ENCODE measurements around the gene SLC31A1.
A peak's percentile ranks its signal among the peaks of the same experiment; 100 is the strongest.

Gene SLC31A1

DNA sequence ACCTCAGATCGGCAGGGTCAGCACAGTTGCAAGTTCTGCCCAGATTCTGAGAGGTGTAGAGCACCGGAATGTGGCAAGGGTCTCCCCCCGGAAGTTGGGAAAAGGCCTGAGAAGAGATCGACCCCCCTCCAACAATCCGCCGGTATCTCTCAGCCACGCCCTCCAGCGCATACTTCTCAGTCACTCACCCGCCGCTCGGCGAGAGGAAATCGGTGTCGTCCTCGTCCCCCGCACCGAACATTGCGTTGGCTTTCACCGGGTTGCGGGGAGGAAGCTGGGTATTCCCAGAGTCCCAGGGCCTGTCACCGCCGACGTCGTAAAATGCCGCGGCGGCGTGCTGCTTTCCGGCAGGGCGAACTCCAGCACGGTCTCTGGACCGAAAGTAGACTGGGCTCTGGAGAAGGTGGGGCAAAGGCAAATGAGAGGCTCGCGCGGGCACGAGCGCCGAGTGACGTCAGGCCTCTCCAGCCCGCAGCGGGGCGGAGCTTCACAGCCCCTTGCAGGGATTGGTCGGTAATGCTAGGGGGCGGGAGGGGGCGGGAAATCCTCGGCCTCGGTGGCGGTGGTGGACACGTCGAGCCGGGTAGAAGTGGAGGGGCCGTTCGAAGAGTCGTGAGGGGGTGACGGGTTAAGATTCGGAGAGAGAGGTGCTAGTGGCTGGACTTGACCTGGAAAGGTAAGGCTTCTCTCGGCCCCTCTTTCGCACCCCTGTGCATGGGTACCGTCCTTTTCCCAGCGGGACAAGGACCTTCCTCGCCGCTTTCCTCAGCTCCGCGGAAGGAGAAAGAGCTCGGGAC lies at the start of gene SLC31A1, which contains the start of gene FKBP15:
TSS of gene SLC31A1 (plus strand) at position 542 of the 797 bp plus-strand sequence. CDS start 34,605 bp downstream, outside the sequence.
TSS of gene FKBP15 (minus strand) at position 275 of the 797 bp plus-strand sequence. CDS start at position 241, 34 bp downstream.
- DNase-seq = peak; percentile 98 to 99

DNA sequence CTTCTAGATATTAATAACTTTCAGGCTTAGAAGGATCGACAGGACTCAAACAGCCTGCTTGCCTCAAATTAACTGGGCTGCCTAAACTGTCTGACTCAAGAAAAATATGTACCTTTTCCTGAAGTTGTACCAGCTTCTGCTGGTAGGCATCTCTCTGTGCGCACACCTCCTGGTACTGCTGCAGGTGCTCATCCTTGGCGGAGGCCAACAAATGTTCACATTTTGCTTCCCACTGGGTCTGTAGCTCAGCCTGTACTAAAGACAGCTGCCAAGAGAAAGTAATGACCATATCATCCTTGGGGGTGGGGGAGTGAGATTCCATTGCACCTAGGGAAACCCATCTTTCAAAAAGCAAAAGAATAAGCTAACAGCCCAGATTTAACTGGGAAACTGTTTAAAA lies 48.0 kb upstream of the SLC31A1 start:
- DNase-seq = no peak

DNA sequence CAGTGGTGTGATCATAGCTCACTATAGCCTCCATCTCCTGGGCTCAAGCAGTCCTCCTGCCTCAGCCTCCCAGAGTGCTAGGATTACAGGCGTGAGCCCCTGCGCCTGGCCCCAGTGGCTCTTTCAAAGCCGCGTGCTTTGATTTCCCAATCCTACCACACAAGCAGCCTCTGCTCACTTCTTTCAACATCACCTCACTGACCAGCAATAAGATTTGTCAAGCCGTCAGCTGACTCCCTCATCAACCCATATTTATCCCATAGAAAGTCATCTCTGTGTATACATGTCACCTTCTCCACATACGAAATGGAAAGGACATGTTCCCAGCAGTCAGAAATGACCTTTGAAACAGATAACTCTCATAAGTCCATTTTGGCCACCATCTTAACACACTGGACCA lies 44.5 kb upstream of the SLC31A1 start:
- no peak for DNase-seq

DNA sequence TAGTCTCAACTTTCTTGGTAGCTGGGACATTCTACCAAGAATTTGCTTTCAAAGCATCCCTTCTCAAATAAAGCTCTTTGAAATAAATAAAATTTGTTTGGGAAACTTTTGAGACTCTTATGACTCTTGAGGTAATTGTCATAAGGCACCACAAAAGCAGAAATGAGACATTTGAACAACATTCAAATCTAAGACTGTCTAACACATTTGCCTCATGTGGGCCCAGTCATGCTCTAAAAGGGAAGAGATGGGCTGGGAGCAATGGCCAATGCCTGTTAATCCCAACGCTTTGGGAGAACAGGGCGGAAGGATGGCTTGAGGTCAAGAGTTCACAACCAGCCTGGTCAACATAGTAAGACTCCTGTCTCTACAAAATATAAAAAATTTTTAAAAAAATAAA lies 44.1 kb upstream of the SLC31A1 start:
- DNase-seq = no peak

DNA sequence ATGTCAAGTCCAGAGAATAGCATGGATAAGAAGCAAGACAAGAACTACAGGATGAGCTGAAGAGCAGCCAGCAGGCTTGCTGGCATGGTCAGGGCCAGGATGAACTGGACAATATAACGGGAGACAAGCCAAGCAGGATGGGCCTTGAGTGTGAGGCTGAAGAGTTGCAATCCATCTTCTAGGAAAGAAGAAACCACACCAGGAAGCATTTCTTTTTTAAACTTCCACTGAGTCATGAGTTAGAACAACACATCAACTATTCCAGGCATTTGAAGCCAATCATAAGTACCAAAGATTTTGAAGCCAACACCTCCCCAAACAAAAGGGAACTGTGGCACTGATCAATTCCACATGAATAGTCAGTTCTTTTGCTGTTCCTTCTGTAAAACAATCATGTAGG lies 43.3 kb upstream of the SLC31A1 start:
- DNase-seq = no peak

DNA sequence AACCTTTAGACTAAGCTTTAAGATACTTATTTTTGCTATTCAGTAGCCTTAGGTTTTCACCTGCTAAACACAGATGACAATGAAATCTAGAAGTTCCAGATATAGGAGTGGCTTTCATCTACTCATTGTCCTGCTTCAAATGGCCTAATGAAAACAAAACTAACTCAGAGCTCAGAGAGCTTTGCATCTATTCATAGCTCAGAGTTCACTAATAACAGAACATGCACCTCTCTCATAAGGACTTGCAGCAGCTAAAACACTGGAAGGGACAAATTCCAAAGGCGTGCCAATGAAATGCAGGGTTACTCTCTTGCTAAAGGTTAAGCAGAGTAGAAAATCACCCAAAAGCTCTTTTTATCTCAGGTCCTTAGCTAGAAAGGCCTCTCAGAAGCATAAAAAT lies 41.5 kb upstream of the SLC31A1 start:
- DNase-seq = no peak

DNA sequence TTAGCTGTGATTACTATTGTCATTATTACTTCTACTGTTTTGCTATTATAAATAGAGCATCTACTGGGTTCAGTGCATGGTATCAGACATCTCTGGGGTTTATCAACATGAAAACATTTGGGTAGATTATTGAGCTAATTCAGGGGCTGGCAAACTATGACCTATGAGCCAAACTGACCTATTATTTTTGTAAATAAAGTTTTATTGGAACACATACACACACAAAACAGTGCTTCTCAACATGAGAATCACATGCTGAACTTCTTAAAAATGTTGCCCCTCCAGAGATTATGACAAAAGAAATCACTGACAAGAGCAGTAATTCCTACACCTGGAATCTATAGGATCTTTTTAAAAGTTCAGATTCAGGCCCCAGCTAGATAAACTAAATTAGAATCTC lies 40.2 kb upstream of the SLC31A1 start:
- no peak for DNase-seq

DNA sequence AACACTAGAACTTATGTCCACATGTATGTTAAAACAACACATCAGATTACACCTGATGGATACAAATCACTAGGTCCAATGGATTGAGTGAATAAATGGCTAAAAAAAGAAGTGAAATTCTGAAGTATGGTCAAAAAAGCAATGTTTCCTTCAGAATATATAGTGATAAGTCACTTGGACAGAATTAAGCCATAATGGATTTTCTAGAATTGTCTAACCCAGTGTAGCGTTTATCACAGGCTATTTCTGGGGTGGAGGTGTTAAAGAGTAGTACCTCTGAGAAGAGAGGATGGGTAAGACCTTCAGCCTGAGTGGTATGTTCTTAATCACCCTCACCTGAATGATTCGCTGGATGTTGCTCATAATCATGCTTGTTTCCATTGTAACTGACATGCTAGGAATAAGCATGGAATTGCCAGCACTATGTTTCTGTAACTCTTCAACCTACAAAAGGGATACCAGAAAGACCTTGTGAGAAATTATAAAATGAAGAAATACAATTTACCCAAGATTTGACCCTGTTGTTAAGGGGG lies 37.3 kb upstream of the SLC31A1 start:
- no peak for DNase-seq

DNA sequence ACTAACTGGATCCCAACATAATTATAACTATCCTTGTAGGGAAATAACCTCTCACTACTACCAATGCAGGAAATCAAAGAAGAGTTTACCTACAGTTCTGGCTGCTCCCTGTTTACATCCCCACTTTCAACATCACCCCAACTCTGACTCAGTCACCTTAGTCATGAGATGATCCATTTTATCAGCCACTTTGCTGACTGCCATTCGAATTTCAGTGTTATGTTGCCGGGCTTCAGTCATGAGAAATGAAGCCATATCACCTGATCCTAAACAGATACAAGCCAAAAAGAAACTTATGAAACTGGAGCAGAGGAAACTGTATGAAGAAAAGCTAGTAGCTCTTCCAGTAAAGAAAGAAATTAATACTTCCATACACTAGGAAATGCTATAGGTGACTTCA lies 36.8 kb upstream of the SLC31A1 start:
- no peak for DNase-seq

DNA sequence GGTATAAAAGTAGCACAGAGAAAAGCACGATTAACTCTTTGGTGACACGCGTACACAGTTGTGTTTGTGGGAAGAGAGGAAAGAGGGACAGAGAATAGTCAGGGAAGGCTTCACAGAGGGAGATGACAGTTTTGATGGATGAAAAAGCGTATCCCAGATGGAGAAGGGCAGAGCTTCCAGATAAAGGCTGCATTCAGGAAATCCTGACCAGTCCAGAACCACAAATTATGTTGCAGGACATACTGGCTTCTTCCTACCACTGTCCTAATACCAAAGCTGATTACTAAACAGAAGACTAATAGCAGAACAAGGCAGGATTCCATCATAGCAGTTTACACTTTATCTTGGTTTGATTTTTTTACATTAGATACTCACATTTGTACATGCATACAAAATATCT lies 36.1 kb upstream of the SLC31A1 start:
- no peak for DNase-seq

DNA sequence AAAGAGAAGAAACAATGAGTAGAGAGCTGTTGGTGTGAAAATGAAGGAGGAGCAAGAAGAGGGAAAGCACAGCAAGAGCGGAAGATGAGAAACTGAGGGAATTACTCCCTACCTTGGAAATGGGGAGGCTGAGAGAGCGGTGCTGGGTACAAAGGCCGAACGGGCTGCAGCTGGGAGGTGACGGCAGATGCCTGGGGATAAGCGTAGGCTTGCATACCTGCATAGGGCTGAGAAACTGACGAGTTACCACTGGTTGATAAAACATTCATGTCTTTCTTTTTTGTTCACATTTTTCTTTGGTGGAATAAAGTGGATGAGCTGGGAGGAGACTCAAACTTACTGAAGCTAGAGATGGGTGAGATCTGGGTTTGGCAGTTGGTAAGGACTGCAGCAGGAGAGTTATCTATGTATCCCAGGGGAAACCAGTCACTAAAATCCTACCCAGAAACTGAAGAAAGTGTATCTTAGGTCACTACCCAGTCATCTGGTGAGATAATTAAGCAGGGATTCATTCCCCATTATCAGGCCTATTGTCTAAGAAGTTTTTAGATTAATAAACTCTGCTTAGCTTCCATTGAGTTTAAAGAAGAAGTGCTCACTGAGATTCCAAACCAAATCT lies 35.1 kb upstream of the SLC31A1 start:
- no peak for DNase-seq

DNA sequence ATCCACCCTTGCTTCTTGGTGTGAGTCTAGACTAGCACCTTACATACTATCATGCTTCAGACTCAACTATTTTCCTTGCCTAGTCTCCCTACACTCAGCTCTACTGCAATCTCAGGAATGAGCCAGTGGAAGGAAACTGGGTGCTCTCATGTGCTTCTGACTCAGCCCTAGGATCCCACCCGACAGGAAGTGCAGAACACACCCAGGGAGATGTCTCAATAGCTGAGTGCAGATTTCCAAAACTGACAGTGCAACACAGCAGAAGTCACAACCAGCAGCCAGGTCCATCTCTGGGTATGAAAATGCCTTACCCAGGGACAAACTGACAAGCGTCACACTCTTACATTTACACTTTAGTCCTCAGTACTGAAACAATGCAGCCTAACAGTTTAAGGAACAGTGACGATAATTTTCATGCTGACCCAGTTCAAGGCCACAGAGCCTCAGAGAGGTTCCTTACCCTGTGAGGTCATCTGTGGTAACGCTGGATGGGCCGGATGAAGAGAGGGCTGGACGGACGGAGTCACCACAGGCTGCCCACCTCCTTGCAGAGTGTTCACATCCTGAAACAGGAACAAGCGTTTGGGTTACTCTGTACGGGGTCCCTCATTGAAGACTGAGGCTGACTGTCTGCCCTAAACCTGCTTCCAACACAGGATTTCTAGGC lies 33.3 kb upstream of the SLC31A1 start:
- DNase-seq = peak in 1 of 2 donors; percentile 26

DNA sequence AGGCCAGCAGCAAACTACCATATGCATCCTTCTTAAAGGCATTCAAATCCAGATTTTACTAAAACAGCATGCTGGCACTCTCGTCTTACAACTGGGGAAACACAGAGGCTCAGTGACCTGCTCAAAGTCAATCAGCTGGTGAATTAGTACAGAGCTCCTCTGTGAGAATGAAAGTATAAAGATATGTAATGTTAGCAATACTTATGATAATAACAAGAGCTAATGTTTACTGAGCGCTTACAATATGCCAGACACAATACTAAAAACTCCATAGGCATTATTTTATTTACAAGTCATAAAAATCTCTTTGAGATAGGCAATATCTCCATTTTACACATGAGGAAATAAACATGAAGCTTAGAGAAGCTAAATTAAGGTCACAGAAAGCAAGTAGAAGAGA lies 28.9 kb upstream of the SLC31A1 start:
- DNase-seq = no peak

DNA sequence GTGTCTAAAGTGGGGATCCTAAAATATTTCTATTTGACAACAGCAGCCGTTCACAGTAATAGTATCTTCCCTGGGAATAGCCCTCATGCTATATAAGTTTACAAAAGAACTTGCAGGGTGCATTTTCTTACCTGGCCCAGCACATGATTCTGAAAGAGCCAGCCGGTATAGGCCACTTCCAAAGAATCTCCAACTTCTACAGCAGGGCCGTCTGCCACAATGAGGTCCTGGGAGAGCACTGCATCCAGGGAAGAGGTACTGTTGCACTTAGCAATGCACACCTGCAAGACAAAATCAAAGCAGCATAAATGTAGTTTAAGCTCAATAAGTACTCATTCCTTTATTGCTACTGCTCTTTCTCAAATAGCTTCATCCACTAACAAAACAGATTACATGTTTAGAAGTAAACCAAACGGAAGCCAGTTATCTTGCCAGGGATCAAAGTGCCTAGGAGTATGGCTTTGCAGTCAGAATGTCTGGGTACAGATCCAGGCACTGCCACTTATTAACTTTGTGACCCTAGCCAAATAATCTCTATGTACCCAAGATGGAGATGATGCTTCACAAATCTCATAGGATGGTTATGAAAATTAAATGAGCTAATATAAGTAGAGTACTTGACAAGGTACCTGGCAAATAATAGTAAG lies 21.5 kb upstream of the SLC31A1 start:
- no peak for DNase-seq

DNA sequence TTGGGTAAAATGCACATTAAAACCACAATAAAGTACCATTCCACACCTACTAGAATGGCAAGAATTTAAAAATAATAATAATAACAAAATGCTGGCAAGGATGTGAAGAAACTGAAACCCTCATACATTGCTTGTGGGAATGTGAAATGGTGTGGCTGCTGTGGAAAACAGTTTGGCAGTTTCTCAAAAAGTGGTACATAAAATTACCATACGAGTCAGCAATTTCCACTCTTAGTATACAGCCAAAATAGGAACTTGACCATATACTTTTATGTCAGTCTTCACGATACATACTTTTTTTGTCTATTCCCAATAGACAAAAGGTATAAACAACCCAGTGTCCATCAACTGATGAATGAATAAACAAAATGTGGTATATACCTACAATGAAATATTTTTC lies 15.9 kb upstream of the SLC31A1 start:
- DNase-seq = no peak

DNA sequence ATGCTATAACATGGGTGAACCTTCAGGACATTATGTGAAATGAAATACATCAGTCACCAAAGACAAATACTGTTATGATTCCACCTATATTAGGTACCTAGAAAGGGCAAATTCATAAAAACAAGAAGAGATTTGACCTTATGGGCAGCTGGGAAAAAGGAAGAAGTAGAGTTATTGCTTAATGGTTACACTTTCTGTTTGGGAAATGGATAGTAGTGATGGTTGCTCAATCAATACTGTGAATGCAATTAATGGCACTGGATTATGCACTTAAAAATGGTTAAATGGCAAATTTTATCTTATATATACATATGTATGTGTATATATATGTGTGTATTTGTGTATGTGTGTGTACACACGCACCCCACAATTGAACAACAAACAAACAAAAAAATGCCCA lies 15.5 kb upstream of the SLC31A1 start:
- no peak for DNase-seq

DNA sequence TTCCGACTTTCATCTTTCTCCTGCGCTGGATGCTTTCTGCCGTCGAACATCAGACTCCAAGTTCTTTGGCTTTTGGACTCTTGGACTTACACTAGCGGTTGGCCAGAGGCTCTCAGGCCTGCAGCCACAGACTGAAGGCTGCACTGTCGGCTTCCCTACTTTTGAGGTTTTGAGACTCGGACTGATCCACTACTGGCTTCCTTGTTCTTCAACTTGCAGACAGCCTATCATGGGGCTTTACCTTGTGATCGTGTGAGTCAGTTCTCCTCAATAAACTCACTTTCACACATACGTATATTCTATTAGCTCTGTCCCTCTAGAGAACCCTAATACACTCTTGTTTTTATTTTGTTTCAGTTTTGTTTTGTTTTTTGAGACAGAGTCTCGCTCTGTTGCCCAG lies 10.5 kb upstream of the SLC31A1 start:
- no peak for DNase-seq

DNA sequence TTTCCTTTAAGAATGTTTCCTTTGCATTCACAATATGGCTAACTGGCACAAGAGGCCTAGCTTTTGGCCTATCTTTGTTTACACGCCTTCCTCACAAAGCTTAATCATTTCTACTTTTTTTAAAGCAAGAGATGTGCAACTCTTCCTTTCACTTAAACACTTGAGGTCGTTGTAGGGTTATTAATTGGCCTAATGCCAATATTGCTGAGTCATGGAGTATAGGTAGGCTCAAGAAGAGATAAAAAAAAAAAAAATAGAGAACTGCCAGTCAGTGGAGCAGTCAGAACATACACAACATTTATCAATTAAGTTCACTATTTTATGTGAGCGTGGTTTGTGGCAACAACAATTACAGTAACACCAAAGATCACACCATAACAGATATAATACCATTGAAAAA lies 6.2 kb upstream of the SLC31A1 start:
- no peak for DNase-seq

DNA sequence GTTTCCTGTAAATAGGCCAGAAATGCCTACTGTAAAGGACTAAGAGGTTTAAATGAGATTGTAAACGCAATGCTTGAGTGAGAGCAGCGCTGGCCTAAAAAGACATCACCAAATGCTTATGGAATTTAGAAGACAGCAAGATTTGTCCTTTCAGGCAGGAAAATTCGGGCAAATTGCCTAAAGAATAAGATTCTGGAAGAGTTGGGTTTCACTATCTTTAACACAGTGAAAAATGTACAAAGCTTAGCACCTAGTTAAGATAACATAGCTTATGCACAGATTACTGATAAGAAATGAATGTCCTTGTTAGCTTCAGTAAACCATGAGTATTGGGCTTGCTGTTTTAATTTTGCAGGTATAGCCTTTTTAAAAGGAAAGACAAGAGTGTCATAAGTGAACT lies 4.9 kb upstream of the SLC31A1 start:
- no peak for DNase-seq

DNA sequence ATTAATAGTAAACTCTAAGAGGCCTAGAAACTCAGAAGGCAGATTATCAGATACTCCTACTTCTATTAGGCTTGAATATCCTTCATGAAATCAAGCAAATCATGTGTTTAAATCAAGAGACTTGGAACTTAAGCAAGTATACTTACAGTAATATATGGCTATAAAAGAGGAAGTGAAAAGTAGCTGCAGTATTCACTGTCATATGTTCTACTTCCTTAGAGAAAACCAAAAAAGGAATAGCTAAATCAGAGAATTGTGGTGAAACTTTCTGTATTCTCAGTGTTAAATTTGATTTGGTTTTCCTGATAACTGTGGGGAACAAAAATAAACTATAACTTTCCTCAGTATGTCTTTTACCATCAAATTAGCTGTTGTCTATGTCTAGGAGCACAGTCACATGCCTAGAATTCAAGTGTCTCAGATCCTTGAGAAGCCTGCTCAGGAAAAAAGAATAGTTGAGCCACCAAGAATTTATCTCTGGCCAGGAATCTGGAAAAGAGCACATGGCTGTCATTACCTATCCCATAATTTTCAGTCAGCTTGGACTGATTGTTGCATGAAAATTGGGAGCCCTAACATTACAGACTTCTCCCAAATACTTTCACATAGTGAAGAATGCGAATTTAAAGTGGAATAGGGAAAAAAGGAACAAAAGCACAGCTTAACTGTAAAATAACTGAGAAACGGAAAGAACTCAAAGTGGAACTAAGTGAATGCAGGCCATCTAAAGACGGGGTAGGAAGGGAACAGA lies 2.0 kb upstream of the SLC31A1 start:
- no peak for DNase-seq

DNA sequence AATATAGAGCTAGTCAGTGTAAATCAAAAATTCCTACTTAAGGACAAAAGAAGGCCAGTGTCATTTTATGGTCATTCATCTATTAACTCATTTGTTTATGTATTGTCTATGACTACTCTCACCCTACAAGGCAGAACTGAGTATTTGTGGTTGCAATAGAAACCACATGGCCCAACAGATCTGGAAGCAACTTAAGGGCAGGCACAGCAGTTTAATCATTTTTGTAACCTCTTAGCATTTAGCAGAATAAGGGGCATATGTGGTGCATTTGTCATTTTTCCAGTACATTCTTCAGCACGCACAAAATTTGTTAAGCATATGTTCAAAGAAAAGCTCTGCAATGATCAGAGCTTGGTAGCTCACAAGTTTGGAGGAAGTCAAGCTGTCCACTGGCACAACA lies 1.4 kb upstream of the SLC31A1 start:
- DNase-seq = no peak

DNA sequence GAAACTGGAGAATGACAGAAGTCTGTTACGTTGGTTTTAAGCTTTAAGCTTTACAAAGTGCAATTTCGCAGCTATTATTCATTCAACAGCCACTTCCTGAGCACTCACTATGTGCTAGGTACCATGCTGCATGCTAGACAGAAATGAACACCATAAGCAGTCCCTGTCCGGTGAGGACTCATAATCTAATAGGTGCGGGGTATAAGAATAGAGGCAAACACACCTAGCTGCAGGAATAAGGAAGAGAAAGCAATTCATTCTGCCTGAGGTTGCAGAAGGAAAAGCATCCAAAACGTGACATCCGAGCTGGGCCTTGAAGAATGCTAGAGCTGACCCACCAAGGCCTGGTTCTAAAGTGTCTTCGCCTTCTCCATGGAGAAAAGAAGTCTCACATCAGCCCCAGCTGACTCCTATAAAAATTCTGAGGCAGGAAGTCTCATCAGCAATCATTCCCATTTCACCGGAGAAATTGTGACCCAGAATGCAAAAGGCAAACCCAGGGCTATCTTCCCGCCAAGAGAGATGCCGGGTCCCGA lies 809 bp upstream of the SLC31A1 start:
- DNase-seq = no peak

Data from hippocampal formation (tissue), 2 donors.